Rectal smooth muscle tissue (tissue), 1 donor: ENCODE data around the gene LLPH.

Source experiments
- H3K27ac ChIP-seq: one replicate; pipeline ENCODE4 v1.7.0; 2013; ENCODE audit warnings: low read depth, low read length, inconsistent platforms
- H3K27me3 ChIP-seq: one replicate; pipeline ENCODE4 v1.7.0; 2013; ENCODE audit warnings: low read length; ENCODE audit not compliant: control insufficient read depth, insufficient read depth
- H3K36me3 ChIP-seq: one replicate; pipeline ENCODE4 v1.7.0; 2013; ENCODE audit warnings: low read length; ENCODE audit not compliant: control insufficient read depth, insufficient read depth
- H3K4me1 ChIP-seq: one replicate; pipeline ENCODE4 v1.7.0; 2013; ENCODE audit warnings: low read length; ENCODE audit not compliant: control insufficient read depth, insufficient read depth
- H3K4me3 ChIP-seq: one replicate; pipeline ENCODE4 v1.7.0; 2013; ENCODE audit warnings: low read length
- H3K9ac ChIP-seq: one replicate; pipeline ENCODE4 v1.7.0; 2013; ENCODE audit warnings: low read length

Gene LLPH

GRCh38 chr12:66109056-66109455, 21.5 kb downstream of the LLPH start:
- Histone ChIP-seq H3K27me3 (no peaks in the 10 kb centered on the region), H3K36me3 (no peaks in the 10 kb centered on the region), H3K4me3 (no peak overlapping the region), H3K9ac (no peak overlapping the region), H3K27ac (no peak overlapping the region), H3K4me1 (no peaks in the 10 kb centered on the region)

DNA sequence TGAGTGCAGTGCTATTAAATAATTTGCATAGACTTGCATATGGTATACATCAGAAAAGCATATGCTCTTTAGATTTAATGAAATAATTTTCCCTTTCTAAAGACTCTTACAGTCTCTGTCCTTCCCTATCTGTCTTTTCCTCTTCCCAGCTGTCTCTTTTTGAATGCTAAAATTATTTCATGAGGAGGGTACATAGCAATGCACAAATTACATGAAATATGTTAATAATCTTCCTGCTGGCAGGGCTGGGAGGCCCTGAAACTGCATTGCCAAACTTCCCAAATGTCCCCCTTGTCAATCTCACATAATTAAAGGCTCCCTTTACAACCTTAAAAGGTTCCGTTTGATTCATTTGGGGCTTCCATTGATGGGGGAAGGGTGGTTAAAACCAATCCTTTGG, 22.2 kb downstream of the LLPH start:
- no peaks in the 10 kb centered on the region for H3K4me1 ChIP-seq
- H3K36me3 ChIP-seq, result no peaks in the 10 kb centered on the region
- no peaks in the 10 kb centered on the region for H3K27me3 ChIP-seq
- no peak overlapping the region for H3K9ac ChIP-seq
- no peak overlapping the region for H3K4me3 ChIP-seq
- no peak overlapping the region for H3K27ac ChIP-seq

DNA sequence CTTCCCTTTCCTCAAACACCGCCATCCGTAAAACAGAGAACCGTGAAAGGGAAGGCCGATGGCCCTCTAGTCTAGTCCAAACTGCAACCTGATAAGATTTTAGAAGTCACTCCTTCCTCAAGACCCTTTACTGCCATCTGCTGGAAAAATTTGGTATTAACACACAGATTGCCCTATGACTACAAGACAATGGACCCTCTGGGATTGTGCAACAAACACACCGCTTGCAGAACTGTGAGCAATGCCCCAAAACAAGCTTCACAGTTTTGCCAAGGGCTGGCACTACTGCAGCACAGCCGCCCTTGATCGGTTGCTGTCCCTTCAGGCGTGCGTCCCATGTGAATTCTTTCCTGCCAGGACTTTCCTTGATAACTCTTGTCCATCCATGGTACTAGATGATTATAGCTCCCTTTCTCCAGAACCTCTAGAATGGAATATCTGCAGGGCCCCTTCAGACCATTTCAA, 23.1 kb downstream of the LLPH start:
- H3K36me3 ChIP-seq, result no peaks in the 10 kb centered on the region
- no peak overlapping the region for H3K9ac ChIP-seq
- no peak overlapping the region for H3K27ac ChIP-seq
- no peaks in the 10 kb centered on the region for H3K27me3 ChIP-seq
- H3K4me3 ChIP-seq, result no peak overlapping the region
- no peaks in the 10 kb centered on the region for H3K4me1 ChIP-seq

- no peaks in the 10 kb centered on the region for H3K36me3 ChIP-seq
- no peaks in the 10 kb centered on the region for H3K27me3 ChIP-seq
- H3K4me1 ChIP-seq, result no peaks in the 10 kb centered on the region
- no peak overlapping the region for H3K9ac ChIP-seq
- no peak overlapping the region for H3K27ac ChIP-seq
- H3K4me3 ChIP-seq, result no peak overlapping the region
Observed at GRCh38 chr12:66103016-66103913, 27.3 kb downstream of the LLPH start.

- Histone ChIP-seq H3K36me3 (no peaks in the 10 kb centered on the region), H3K9ac (no peak overlapping the region), H3K27ac (no peak overlapping the region), H3K4me1 (no peaks in the 10 kb centered on the region), H3K4me3 (no peak overlapping the region), H3K27me3 (no peaks in the 10 kb centered on the region)
Observed at GRCh38 chr12:66092559-66093269, 37.8 kb downstream of the LLPH start.

GRCh38 chr12:66090157-66090556, 40.4 kb downstream of the LLPH start:
- Histone ChIP-seq H3K36me3 (no peaks in the 10 kb centered on the region), H3K4me1 (no peaks in the 10 kb centered on the region), H3K27me3 (no peaks in the 10 kb centered on the region), H3K27ac (no peak overlapping the region), H3K9ac (no peak overlapping the region), H3K4me3 (no peak overlapping the region)

DNA sequence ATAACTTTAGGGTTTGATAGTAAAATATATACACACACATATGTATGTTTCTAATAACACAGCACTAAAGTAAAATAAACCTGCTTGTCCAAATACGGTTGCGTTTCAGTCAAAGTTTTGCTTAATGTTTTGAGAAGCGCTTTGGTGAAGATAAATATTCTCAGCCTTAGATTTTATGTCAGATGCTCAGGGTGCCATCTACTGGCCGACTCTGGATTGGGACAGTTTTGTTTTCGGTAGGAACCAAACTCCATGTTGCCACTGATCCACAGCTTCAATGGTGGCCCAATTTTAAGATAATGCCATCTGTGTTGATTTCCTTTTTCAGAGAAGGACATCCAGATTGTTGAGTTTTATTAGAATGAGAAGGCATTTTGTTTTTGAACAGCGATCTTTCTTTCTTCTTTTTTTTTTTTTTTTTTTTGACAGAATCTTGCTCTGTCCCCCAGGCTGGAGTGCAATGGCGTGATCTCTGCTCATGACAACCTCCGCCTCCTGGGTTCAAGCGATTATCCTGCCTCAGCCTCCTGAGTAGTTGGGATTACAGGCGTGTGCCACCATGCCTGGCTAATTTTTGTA, 43.1 kb downstream of the LLPH start:
- no peaks in the 10 kb centered on the region for H3K36me3 ChIP-seq
- no peak overlapping the region for H3K27ac ChIP-seq
- H3K4me1 ChIP-seq, result no peaks in the 10 kb centered on the region
- no peak overlapping the region for H3K4me3 ChIP-seq
- H3K9ac ChIP-seq, result no peak overlapping the region
- H3K27me3 ChIP-seq, result no peaks in the 10 kb centered on the region

DNA sequence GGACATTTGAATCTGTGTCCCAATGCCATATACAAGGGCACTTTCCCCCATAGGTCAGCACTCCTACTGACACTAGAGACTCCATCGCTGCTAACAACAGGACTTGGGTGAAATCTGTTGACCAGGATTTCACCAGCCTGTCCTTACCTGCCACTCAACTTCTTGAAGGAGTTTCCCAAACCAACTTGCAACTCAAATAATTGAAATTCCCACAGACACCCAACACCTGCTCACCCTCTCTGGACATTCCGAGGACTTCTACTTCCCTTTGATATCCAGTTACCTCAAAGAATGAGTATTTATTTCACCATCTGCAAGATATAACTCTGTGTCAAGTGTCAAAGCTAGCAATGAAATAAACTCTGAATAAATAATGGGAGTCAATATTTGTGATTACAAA, 44.6 kb downstream of the LLPH start:
- H3K4me1 ChIP-seq, result no peaks in the 10 kb centered on the region

DNA sequence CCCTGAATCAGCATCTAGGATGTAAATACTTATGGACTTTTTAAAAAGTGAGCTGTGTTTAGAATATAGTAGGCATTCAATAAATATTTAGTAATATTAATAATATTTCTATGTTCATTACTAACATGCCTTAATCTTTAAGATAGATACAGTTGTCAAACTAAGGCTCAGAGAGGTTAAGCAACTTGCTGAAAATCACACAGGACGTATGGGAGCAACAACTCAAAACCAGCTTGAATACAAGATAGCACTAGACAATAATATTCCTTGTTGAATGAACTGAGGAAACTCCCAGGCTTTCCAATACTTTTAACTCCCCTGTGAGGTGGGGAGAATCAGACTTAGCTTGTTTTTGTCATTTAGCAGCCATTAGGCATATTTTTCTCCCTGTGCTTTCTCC, 45.3 kb downstream of the LLPH start:
- H3K36me3 ChIP-seq, result no peaks in the 10 kb centered on the region
- H3K9ac ChIP-seq, result no peak overlapping the region
- no peak overlapping the region for H3K4me3 ChIP-seq
- no peak overlapping the region for H3K27ac ChIP-seq
- no peaks in the 10 kb centered on the region for H3K27me3 ChIP-seq
- H3K4me1 ChIP-seq, result no peaks in the 10 kb centered on the region

More for the DNA sequence above, 44.6 kb downstream of the LLPH start:
- H3K27me3 ChIP-seq, result no peaks in the 10 kb centered on the region
- no peak overlapping the region for H3K4me3 ChIP-seq
- H3K9ac ChIP-seq, result no peak overlapping the region
- no peaks in the 10 kb centered on the region for H3K36me3 ChIP-seq
- H3K27ac ChIP-seq, result no peak overlapping the region

DNA sequence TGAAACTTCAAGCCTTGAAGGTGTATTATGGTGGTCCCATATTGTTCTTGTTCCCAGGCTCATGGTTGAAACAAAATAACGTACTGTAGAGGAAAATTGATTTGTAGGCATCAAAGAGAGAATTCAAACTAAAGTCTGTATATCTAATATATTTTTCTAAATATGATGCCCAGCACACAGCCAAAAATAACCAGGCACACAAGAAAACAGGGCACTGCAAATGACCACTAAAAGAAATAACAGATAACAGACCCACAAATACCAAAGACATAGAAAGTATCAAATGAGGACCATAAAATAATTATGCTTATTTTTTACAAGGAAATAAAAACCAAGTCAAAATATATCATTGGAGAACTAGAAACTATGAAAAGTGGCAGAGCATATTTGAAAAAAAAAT, 46.8 kb downstream of the LLPH start:
- Histone ChIP-seq H3K27me3 (no peaks in the 10 kb centered on the region), H3K36me3 (no peaks in the 10 kb centered on the region), H3K4me3 (no peak overlapping the region), H3K9ac (no peak overlapping the region), H3K27ac (no peak overlapping the region), H3K4me1 (no peaks in the 10 kb centered on the region)

DNA sequence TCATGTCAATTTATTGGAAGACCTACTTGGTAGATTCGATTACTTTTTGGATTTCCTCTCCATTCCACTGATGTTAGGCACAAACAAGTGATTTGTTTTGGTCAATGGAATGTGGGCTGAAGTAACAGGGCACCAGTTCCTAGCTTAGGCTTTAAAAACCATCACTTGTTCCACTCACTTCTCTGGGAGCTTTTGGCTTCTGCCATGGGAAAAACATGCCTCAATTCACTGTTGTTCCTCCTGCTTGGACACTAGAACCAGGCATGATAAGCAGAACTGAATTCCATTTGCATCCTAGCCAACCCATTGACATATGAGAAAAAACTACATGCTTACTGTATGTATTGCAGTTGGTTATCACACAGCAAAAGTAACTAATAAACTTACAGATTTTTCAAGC, 47.8 kb downstream of the LLPH start:
- no peaks in the 10 kb centered on the region for H3K4me1 ChIP-seq
- H3K27me3 ChIP-seq, result no peaks in the 10 kb centered on the region
- H3K4me3 ChIP-seq, result no peak overlapping the region
- no peak overlapping the region for H3K27ac ChIP-seq
- H3K9ac ChIP-seq, result no peak overlapping the region
- no peaks in the 10 kb centered on the region for H3K36me3 ChIP-seq

GRCh38 chr12:66080791-66081190, 49.8 kb downstream of the LLPH start:
- H3K27me3 ChIP-seq, result peaks cover 3% of the 10 kb centered on the region
- no peak overlapping the region for H3K4me3 ChIP-seq
- no peaks in the 10 kb centered on the region for H3K4me1 ChIP-seq
- no peak overlapping the region for H3K27ac ChIP-seq
- no peak overlapping the region for H3K9ac ChIP-seq
- no peaks in the 10 kb centered on the region for H3K36me3 ChIP-seq
